Hypothalamus (tissue), 51 donors: ENCODE measurements around the gene JAM2.

ENCODE experiments used
- DNase-seq, 51 donors: peaks; one replicate each; lab custom pipeline; 2025; lab: John Stamatoyannopoulos, UW

The JAM2 gene

GRCh38 chr21:25760677-25761076 lies 121.6 kb downstream of the JAM2 start:
- no peak for DNase-seq

GRCh38 chr21:25764065-25764464 lies 125.0 kb downstream of the JAM2 start:
- DNase-seq = no peak
